GF-D8 (cell line): ENCODE measurements around the gene KRTDAP.

Source experiments
- DNase-seq: peaks from one replicate; lab custom pipeline; 2025; lab: John Stamatoyannopoulos, UW

KRTDAP gene

GRCh38 chr19:35454663-35455062 lies 35.6 kb downstream of the KRTDAP start:
- no peak for DNase-seq

- no peak for DNase-seq
Measured at GRCh38 chr19:35451338-35452096, 38.7 kb downstream of the KRTDAP start.

- DNase-seq, result no peak
Measured at GRCh38 chr19:35449359-35450043, 40.8 kb downstream of the KRTDAP start.

GRCh38 chr19:35447606-35448469 lies 42.4 kb downstream of the KRTDAP start, which contains the start of gene FFAR2:
Gene FFAR2, plus strand, starts transcription at chr19:35448257. Its CDS starts 1,458 bp downstream, at chr19:35449715.
- no peak for DNase-seq

GRCh38 chr19:35445826-35446593 lies 44.3 kb downstream of the KRTDAP start:
- peak; percentile 63 for DNase-seq

GRCh38 chr19:35444735-35445134 lies 45.5 kb downstream of the KRTDAP start:
- no peak for DNase-seq

- DNase-seq, result peak; percentile 92
Measured at GRCh38 chr19:35442091-35442490, 48.2 kb downstream of the KRTDAP start.

GRCh38 chr19:35439921-35440320 lies 50.3 kb downstream of the KRTDAP start:
- no peak for DNase-seq

GRCh38 chr19:35438527-35438926 lies 51.7 kb downstream of the KRTDAP start:
- no peak for DNase-seq

- DNase-seq, result no peak
Measured at GRCh38 chr19:35438096-35438495, 52.2 kb downstream of the KRTDAP start.

GRCh38 chr19:35437406-35437951 lies 52.8 kb downstream of the KRTDAP start:
- no peak for DNase-seq
